Activated CD4-positive, alpha-beta memory T cell treated with anti-CD3 and anti-CD28 coated beads for 36 hours (primary cell): Measurements from ENCODE around the gene AVPR1B. TPM values are rescaled to one million over a fixed set of nuclear protein-coding genes. Genes with fewer than 3 reads are reported as not detected.

Experiments used
- total RNA-seq, 2 experiments: library from RNA; stranded (reverse); gene quantifications; one replicate each; pipeline ENCODE4 v1.2.3, GENCODE V29; 2021

AVPR1B gene
- total RNA-seq, 2 experiments from 2014 or later, result not detected

Other genes with a start within 250 kb of the AVPR1B start
- not detected for gene SLC26A9, start 173.9 kb downstream of the AVPR1B start, total RNA-seq
- gene RAB7B, start 114.0 kb downstream of the AVPR1B start, total RNA-seq, result not detected
- not detected for gene CTSE, start 93.5 kb downstream of the AVPR1B start, total RNA-seq
- gene RHEX, start 64.2 kb downstream of the AVPR1B start, total RNA-seq, result not detected
- 10 to 100 TPM; 28.5 to 31.5 TPM for gene FAM72A, start 85.5 kb upstream of the AVPR1B start, total RNA-seq
- 10 to 100 TPM; 55.4 to 56.2 TPM for gene SRGAP2, start 86.2 kb upstream of the AVPR1B start, total RNA-seq